Measurements from ENCODE around the gene TCEANC.
"Not testable (repeated sequence)": the region's sequence is repeated elsewhere in the genome, so short reads cannot be mapped to it uniquely, and the experiment has no call there.

Gene TCEANC
- 3.3 to 16.5 (median 12.8) reads per million in 9 experiments for total RNA-seq

GRCh38 chrX:13652850-13653693, at the start of gene TCEANC:
TSS of gene TCEANC (plus strand) at chrX:13653141. CDS start at chrX:13662509, 9,368 bp downstream.
- Mint-ChIP-seq H3K27me3 (no peaks in the 10 kb centered on the region), H3K9me3 (no peaks in the 10 kb centered on the region), H3K4me3 (peak within 1 kb of the TSS; percentile 84 to 87), H3K36me3 (ENCODE audit: insufficient read depth) (peaks cover 8% of the 10 kb centered on the region), H3K27ac (peak within 1 kb of the TSS; percentile 92 to 95), H3K4me1 (ENCODE audit: low read depth in 2 of 2) (peaks cover 4 to 5% of the 10 kb centered on the region in 2 donors)
- ATAC-seq (replicated peaks) (peak; percentile 89), DNase-seq (peak; percentile 84 to 89 (median 88))

GRCh38 chrX:13605611-13606010, 47.3 kb upstream of the TCEANC start:
- Mint-ChIP-seq H3K36me3 (ENCODE audit: insufficient read depth) (no peaks in the 10 kb centered on the region), H3K4me3 (no peak overlapping the region), H3K4me1 (ENCODE audit: low read depth in 2 of 2) (no peaks in the 10 kb centered on the region), H3K9me3 (no peaks in the 10 kb centered on the region), H3K27me3 (no peaks in the 10 kb centered on the region), H3K27ac (no peak overlapping the region)
- ATAC-seq (replicated peaks) (no peak), DNase-seq (no peak)

GRCh38 chrX:13607331-13607995, 45.5 kb upstream of the TCEANC start:
- no peak for DNase-seq
- Mint-ChIP-seq H3K4me3 (no peak overlapping the region), H3K4me1 (ENCODE audit: low read depth in 2 of 2) (no peaks in the 10 kb centered on the region), H3K27me3 (no peaks in the 10 kb centered on the region), H3K36me3 (ENCODE audit: insufficient read depth) (no peaks in the 10 kb centered on the region), H3K27ac (no peak overlapping the region), H3K9me3 (no peaks in the 10 kb centered on the region)
- ATAC-seq (replicated peaks) = no peak

GRCh38 chrX:13607996-13608365, 45.0 kb upstream of the TCEANC start:
- Mint-ChIP-seq H3K36me3 (ENCODE audit: insufficient read depth) (no peaks in the 10 kb centered on the region), H3K4me3 (no peak overlapping the region), H3K9me3 (no peaks in the 10 kb centered on the region), H3K27me3 (no peaks in the 10 kb centered on the region), H3K4me1 (ENCODE audit: low read depth in 2 of 2) (no peaks in the 10 kb centered on the region), H3K27ac (no peak overlapping the region)
- DNase-seq (no peak), ATAC-seq (replicated peaks) (no peak)

GRCh38 chrX:13614154-13614553, 38.8 kb upstream of the TCEANC start:
- Mint-ChIP-seq H3K9me3 (no peaks in the 10 kb centered on the region), H3K4me1 (ENCODE audit: low read depth in 2 of 2) (no peaks in the 10 kb centered on the region), H3K27me3 (no peaks in the 10 kb centered on the region), H3K27ac (no peak overlapping the region), H3K36me3 (ENCODE audit: insufficient read depth) (no peaks in the 10 kb centered on the region), H3K4me3 (no peak overlapping the region)
- DNase-seq (no peak), ATAC-seq (replicated peaks) (no peak)

GRCh38 chrX:13620207-13620606, 32.7 kb upstream of the TCEANC start:
- ATAC-seq (replicated peaks) (no peak), DNase-seq (no peak)
- Mint-ChIP-seq H3K27ac (no peak overlapping the region), H3K36me3 (ENCODE audit: insufficient read depth) (no peaks in the 10 kb centered on the region), H3K9me3 (no peaks in the 10 kb centered on the region), H3K4me1 (ENCODE audit: low read depth in 2 of 2) (no peaks in the 10 kb centered on the region), H3K27me3 (no peaks in the 10 kb centered on the region), H3K4me3 (no peak overlapping the region)

GRCh38 chrX:13622401-13622964, 30.5 kb upstream of the TCEANC start:
- Mint-ChIP-seq H3K4me1 (ENCODE audit: low read depth in 2 of 2) (no peaks in the 10 kb centered on the region), H3K27ac (no peak overlapping the region), H3K36me3 (ENCODE audit: insufficient read depth) (no peaks in the 10 kb centered on the region), H3K27me3 (no peaks in the 10 kb centered on the region), H3K4me3 (no peak overlapping the region), H3K9me3 (no peaks in the 10 kb centered on the region)
- ATAC-seq (replicated peaks) (no peak), DNase-seq (no peak)

GRCh38 chrX:13627306-13627705, 25.6 kb upstream of the TCEANC start:
- H3K36me3 Mint-ChIP-seq (ENCODE audit: insufficient read depth) = no peaks in the 10 kb centered on the region
- no peaks in the 10 kb centered on the region for H3K4me1 Mint-ChIP-seq (ENCODE audit: low read depth in 2 of 2)
- no peak overlapping the region for H3K4me3 Mint-ChIP-seq
- no peaks in the 10 kb centered on the region for H3K27me3 Mint-ChIP-seq
- no peak for DNase-seq
- ATAC-seq (replicated peaks) = no peak
- H3K9me3 Mint-ChIP-seq = no peaks in the 10 kb centered on the region
- H3K27ac Mint-ChIP-seq = no peak overlapping the region

GRCh38 chrX:13637224-13637623, 15.7 kb upstream of the TCEANC start:
- H3K4me1 Mint-ChIP-seq (ENCODE audit: low read depth in 2 of 2); H3K27ac Mint-ChIP-seq; H3K36me3 Mint-ChIP-seq (ENCODE audit: insufficient read depth); H3K4me3 Mint-ChIP-seq; DNase-seq; ATAC-seq (replicated peaks): not testable (repeated sequence)
- Mint-ChIP-seq H3K27me3 (peaks cover 0 to 14% of the 10 kb centered on the region in 2 donors), H3K9me3 (peaks cover 10 to 15% of the 10 kb centered on the region in 2 donors)

- Mint-ChIP-seq H3K9me3 (peaks cover 10 to 15% of the 10 kb centered on the region in 2 donors), H3K36me3 (ENCODE audit: insufficient read depth) (no peaks in the 10 kb centered on the region), H3K4me3 (no peak overlapping the region), H3K27ac (no peak overlapping the region), H3K4me1 (ENCODE audit: low read depth in 2 of 2) (no peaks in the 10 kb centered on the region), H3K27me3 (peaks cover 0 to 14% of the 10 kb centered on the region in 2 donors)
- DNase-seq (no peak), ATAC-seq (replicated peaks) (no peak)
These were observed 14.9 kb upstream of the TCEANC start for GRCh38 chrX:13638021-13638420.

- H3K27ac Mint-ChIP-seq = no peak overlapping the region
- DNase-seq = no peak
- ATAC-seq (replicated peaks) = no peak
- no peak overlapping the region for H3K4me3 Mint-ChIP-seq
- H3K36me3 Mint-ChIP-seq (ENCODE audit: insufficient read depth) = no peaks in the 10 kb centered on the region
- peaks cover 10 to 15% of the 10 kb centered on the region in 2 donors for H3K9me3 Mint-ChIP-seq
- no peaks in the 10 kb centered on the region for H3K4me1 Mint-ChIP-seq (ENCODE audit: low read depth in 2 of 2)
- H3K27me3 Mint-ChIP-seq = peaks cover 0 to 14% of the 10 kb centered on the region in 2 donors
These were observed 14.1 kb upstream of the TCEANC start for GRCh38 chrX:13638826-13639225.

- H3K36me3 Mint-ChIP-seq (ENCODE audit: insufficient read depth); H3K4me3 Mint-ChIP-seq; DNase-seq; H3K27ac Mint-ChIP-seq; H3K27me3 Mint-ChIP-seq; H3K9me3 Mint-ChIP-seq; ATAC-seq (replicated peaks); H3K4me1 Mint-ChIP-seq (ENCODE audit: low read depth in 2 of 2): not testable (repeated sequence)
These were observed 11.3 kb upstream of the TCEANC start for GRCh38 chrX:13641684-13642083.

GRCh38 chrX:13645464-13646153, 7.3 kb upstream of the TCEANC start:
- no peak for DNase-seq
- no peaks in the 10 kb centered on the region for H3K9me3 Mint-ChIP-seq
- H3K4me1 Mint-ChIP-seq (ENCODE audit: low read depth in 2 of 2) = peaks cover 8 to 10% of the 10 kb centered on the region in 2 donors
- peak overlapping the region in 1 of 2 donors; percentile 94 for H3K27ac Mint-ChIP-seq
- no peaks in the 10 kb centered on the region for H3K36me3 Mint-ChIP-seq (ENCODE audit: insufficient read depth)
- H3K4me3 Mint-ChIP-seq = no peak overlapping the region
- H3K27me3 Mint-ChIP-seq = no peaks in the 10 kb centered on the region
- no peak for ATAC-seq (replicated peaks)

Data from effector memory CD8-positive, alpha-beta T cell (primary cell).